SK-N-SH (cell line): ENCODE results near the gene SPTBN5. TPM values are rescaled to one million over a fixed set of nuclear protein-coding genes. Genes with fewer than 3 reads are reported as not detected.

ENCODE experiments used
- CTCF ChIA-PET: fragments of 300-600, 350-600 bp; formaldehyde crosslinking; extraction: SDS; loops from one replicate; lab custom pipeline; 2021; lab: Yijun Ruan, JAX
- POLR2A ChIA-PET: fragments of 350-600 bp; sonication (Branson Sonifier 250); formaldehyde crosslinking; extraction: SDS; loops from one replicate; lab custom pipeline; 2020; ENCODE audit warnings: antibody characterized with exemption, inconsistent platforms; lab: Yijun Ruan, JAX
- DNase-seq: peaks from one replicate; pipeline ENCODE4 v3.0.0; 2012
- H2AFZ ChIP-seq: fragments of 200-600 bp; sonication (generic); 2 replicates; pipeline ENCODE4 v1.8.1; 2016; ENCODE audit warnings: antibody characterized with exemption, mild to moderate bottlenecking, low read depth
- H3F3A ChIP-seq: fragments of 200-600 bp; sonication (generic); replicated peaks from 2 replicates; pipeline ENCODE3; 2016; ENCODE audit warnings: antibody characterized with exemption, mild to moderate bottlenecking; ENCODE audit not compliant: insufficient read depth
- H3K27ac ChIP-seq, 2 experiments: fragments of 200-500 bp in 1 of 2; fragments of 200-600 bp in 1 of 2; sonication (Bioruptor generic) in 1 of 2; sonication (generic), shearing (Covaris generic) in 1 of 2; 2 replicates each; pipeline versions ENCODE4 v1.5.1 to v1.6.1; 2014 to 2016; ENCODE audit warnings: low read depth in 2 of 2, inconsistent platforms in 1 of 2, low read length in 1 of 2, mild to moderate bottlenecking in 1 of 2, mixed read lengths in 1 of 2
- H3K27me3 ChIP-seq: fragments of 200-600 bp; sonication (generic), shearing (Covaris generic); 2 replicates; pipeline ENCODE4 v1.6.1; 2016; ENCODE audit warnings: mixed run types; ENCODE audit not compliant: insufficient read depth
- H3K36me3 ChIP-seq, 2 experiments: fragments of 200-500 bp in 1 of 2; fragments of 200-600 bp in 1 of 2; sonication (Bioruptor generic) in 1 of 2; sonication (generic) in 1 of 2; replicated peaks in 1 of 2; 2 replicates each; pipeline versions ENCODE3 to v1.5.1; 2014 to 2016; ENCODE audit warnings: low read length in 1 of 2, mild to moderate bottlenecking in 1 of 2; ENCODE audit not compliant: insufficient read depth in 2 of 2, control insufficient read depth in 1 of 2
- H3K4me1 ChIP-seq, 2 experiments: fragments of 200-500 bp in 1 of 2; fragments of 200-600 bp in 1 of 2; sonication (Bioruptor generic) in 1 of 2; sonication (generic), shearing (Covaris generic) in 1 of 2; 2 replicates each; pipeline versions ENCODE4 v1.5.1 to v1.6.1; 2014 to 2016; ENCODE audit warnings: low read depth in 1 of 2, low read length in 1 of 2, mixed run types in 1 of 2; ENCODE audit not compliant: insufficient read depth in 2 of 2, control insufficient read depth in 1 of 2
- H3K4me2 ChIP-seq: fragments of 200-600 bp; sonication (generic), shearing (Covaris generic); 2 replicates; pipeline ENCODE4 v1.6.1; 2017; ENCODE audit warnings: mixed run types
- H3K4me3 ChIP-seq, 2 experiments: fragments of 200-500 bp in 1 of 2; fragments of 200-600 bp in 1 of 2; sonication (Bioruptor generic) in 1 of 2; sonication (generic), shearing (Covaris generic) in 1 of 2; 2 replicates each; pipeline versions ENCODE4 v1.5.1 to v1.8.1; 2014 to 2016; ENCODE audit warnings: low read depth in 2 of 2, inconsistent platforms in 1 of 2, low read length in 1 of 2, mild to moderate bottlenecking in 1 of 2, mixed read lengths in 1 of 2, moderate library complexity in 1 of 2
- H3K79me2 ChIP-seq: fragments of 200-600 bp; sonication (generic); 2 replicates; pipeline ENCODE4 v1.8.1; 2017; ENCODE audit warnings: mild to moderate bottlenecking; ENCODE audit not compliant: insufficient read depth
- H3K9ac ChIP-seq: fragments of 200-600 bp; sonication (generic); 2 replicates; pipeline ENCODE4 v1.6.1; 2017; ENCODE audit warnings: mixed run types
- H3K9me2 ChIP-seq: fragments of 200-600 bp; sonication (generic); 2 replicates; pipeline ENCODE4 v1.6.1; 2017; ENCODE audit warnings: mixed run types
- H3K9me3 ChIP-seq: fragments of 200-600 bp; sonication (generic); 2 replicates; pipeline ENCODE4 v1.6.1; 2017; ENCODE audit warnings: mixed run types, mild to moderate bottlenecking, moderate library complexity
- H4K20me1 ChIP-seq: fragments of 200-600 bp; sonication (generic); 2 replicates; pipeline ENCODE4 v1.6.1; 2017; ENCODE audit warnings: mild to moderate bottlenecking, mixed run types; ENCODE audit not compliant: insufficient read depth
- CTCF ChIP-seq: fragments of 200-600 bp; sonication (generic); IDR thresholded peaks from 2 replicates; pipeline ENCODE4 v1.6.1; 2017; ENCODE audit warnings: antibody characterized with exemption, mild to moderate bottlenecking, moderate library complexity
- ELF1 ChIP-seq: IDR thresholded peaks from 2 replicates; pipeline ENCODE4 v1.4.0; 2012
- FOXJ3 ChIP-seq: sonication (generic); formaldehyde crosslinking; IDR thresholded peaks from 2 replicates; pipeline ENCODE4 v1.5.1; 2020; ENCODE audit warnings: mild to moderate bottlenecking, missing genetic modification reagents
- GATA2 ChIP-seq: sonication (generic); formaldehyde crosslinking; IDR thresholded peaks from 2 replicates; pipeline ENCODE4 v1.5.0; 2020; ENCODE audit warnings: mild to moderate bottlenecking, missing genetic modification reagents
- JUND ChIP-seq: IDR thresholded peaks from 2 replicates; pipeline ENCODE4 v1.4.0; 2012
- MXI1 ChIP-seq: IDR thresholded peaks from 2 replicates; pipeline ENCODE4 v1.6.1; 2012; ENCODE audit warnings: mild to moderate bottlenecking, low read depth, low read length, improper control_type of control experiment
- RAD21 ChIP-seq: IDR thresholded peaks from 2 replicates; pipeline ENCODE4 v1.6.1; 2012; ENCODE audit warnings: mild to moderate bottlenecking, low read length
- SIN3A ChIP-seq: IDR thresholded peaks from 2 replicates; pipeline ENCODE4 v1.6.1; 2012; ENCODE audit warnings: low read depth, mild to moderate bottlenecking, low read length, moderate library complexity, borderline replicate concordance
- YY1 ChIP-seq: IDR thresholded peaks from 2 replicates; pipeline ENCODE4 v1.4.0; 2012; ENCODE audit warnings: low read depth, mild to moderate bottlenecking
- WGBS: methylation state at CpG from one replicate; pipeline ENCODE4 v1.1.6; 2017; ENCODE audit warnings: low lambda C conversion rate; 5-methylcytosine and 5-hydroxymethylcytosine counted together
- polyA plus RNA-seq, 3 experiments: library from polyadenylated mRNA; depleted of rRNA; stranded (reverse); fragments of >200 nt; gene quantifications; 2 replicates each; pipeline ENCODE4 v1.2.3, GENCODE V29; 2012
- TF ChIP-seq, protein P1 (sequence below): IDR thresholded peaks from 2 replicates; pipeline ENCODE4 v1.4.0; 2012; ENCODE audit warnings: low read depth, borderline replicate concordance
- TF ChIP-seq, protein P2 (sequence below): IDR thresholded peaks from 2 replicates; pipeline ENCODE4 v1.6.1; 2012; ENCODE audit warnings: mild to moderate bottlenecking, low read depth, low read length, moderate library complexity
- TF ChIP-seq, protein P3 (sequence below): fragments of 150-350 bp; IDR thresholded peaks from 2 replicates; pipeline ENCODE4 v1.6.1; 2016; ENCODE audit warnings: mild to moderate bottlenecking, low read depth, low read length

The SPTBN5 gene
- polyA plus RNA-seq, 1 of the 3 experiments (the other 2 are of a cell fraction) = 0.23 TPM

- ChIA-PET POLR2A (no interaction called here), CTCF (interaction anchor here (1.1 to 6.1 kb wide), 4 partner anchors 11 to 64 kb away, joined by 3 to 52 read pairs (median 4); partner anchors contain the start of gene JMJD7)
- H3K27ac ChIP-seq = peak overlapping the region in 1 of 2 experiments; percentile 8; a peak in 1 of 4 replicates
- H2AFZ ChIP-seq = no peak overlapping the region
- no peaks in the 10 kb centered on the region for H3K9me2 ChIP-seq
- peak; percentile 22 for DNase-seq
- H3K36me3 ChIP-seq = no peaks in the 10 kb centered on the region
- H3F3A ChIP-seq = peaks cover 13% of the 10 kb centered on the region
- H3K79me2 ChIP-seq = no peaks in the 10 kb centered on the region
- 100% methylated on average over 1 of the region's 3 CpGs for WGBS
- TF ChIP-seq FOXJ3 (no peak), GATA2 (CRISPR knock-in tag) (no peak), CTCF (no peak), JUND (no peak), RAD21 (no peak), ELF1 (no peak), YY1 (no peak)
- TF ChIP-seq, protein P1, sequence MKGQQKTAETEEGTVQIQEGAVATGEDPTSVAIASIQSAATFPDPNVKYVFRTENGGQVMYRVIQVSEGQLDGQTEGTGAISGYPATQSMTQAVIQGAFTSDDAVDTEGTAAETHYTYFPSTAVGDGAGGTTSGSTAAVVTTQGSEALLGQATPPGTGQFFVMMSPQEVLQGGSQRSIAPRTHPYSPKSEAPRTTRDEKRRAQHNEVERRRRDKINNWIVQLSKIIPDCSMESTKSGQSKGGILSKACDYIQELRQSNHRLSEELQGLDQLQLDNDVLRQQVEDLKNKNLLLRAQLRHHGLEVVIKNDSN = no peak
- TF ChIP-seq, protein P2, sequence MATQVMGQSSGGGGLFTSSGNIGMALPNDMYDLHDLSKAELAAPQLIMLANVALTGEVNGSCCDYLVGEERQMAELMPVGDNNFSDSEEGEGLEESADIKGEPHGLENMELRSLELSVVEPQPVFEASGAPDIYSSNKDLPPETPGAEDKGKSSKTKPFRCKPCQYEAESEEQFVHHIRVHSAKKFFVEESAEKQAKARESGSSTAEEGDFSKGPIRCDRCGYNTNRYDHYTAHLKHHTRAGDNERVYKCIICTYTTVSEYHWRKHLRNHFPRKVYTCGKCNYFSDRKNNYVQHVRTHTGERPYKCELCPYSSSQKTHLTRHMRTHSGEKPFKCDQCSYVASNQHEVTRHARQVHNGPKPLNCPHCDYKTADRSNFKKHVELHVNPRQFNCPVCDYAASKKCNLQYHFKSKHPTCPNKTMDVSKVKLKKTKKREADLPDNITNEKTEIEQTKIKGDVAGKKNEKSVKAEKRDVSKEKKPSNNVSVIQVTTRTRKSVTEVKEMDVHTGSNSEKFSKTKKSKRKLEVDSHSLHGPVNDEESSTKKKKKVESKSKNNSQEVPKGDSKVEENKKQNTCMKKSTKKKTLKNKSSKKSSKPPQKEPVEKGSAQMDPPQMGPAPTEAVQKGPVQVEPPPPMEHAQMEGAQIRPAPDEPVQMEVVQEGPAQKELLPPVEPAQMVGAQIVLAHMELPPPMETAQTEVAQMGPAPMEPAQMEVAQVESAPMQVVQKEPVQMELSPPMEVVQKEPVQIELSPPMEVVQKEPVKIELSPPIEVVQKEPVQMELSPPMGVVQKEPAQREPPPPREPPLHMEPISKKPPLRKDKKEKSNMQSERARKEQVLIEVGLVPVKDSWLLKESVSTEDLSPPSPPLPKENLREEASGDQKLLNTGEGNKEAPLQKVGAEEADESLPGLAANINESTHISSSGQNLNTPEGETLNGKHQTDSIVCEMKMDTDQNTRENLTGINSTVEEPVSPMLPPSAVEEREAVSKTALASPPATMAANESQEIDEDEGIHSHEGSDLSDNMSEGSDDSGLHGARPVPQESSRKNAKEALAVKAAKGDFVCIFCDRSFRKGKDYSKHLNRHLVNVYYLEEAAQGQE = no peak
- TF ChIP-seq, all 33 proteins: peak for 0
- no peak overlapping the region for H3K4me2 ChIP-seq
- H3K9me3 ChIP-seq = no peaks in the 10 kb centered on the region
- H3K27me3 ChIP-seq = no peaks in the 10 kb centered on the region
- H4K20me1 ChIP-seq = no peaks in the 10 kb centered on the region
- no peak overlapping the region for H3K4me3 ChIP-seq
- peaks cover 12 to 42% of the 10 kb centered on the region in 2 experiments; a peak in 3 of 4 replicates for H3K4me1 ChIP-seq
- H3K9ac ChIP-seq = no peak overlapping the region
These were observed 1.9 kb downstream of the SPTBN5 start for GRCh38 chr15:41891946-41892345.

GRCh38 chr15:41891226-41891625 lies 2.6 kb downstream of the SPTBN5 start:
- peaks cover 12 to 42% of the 10 kb centered on the region in 2 experiments; a peak in 3 of 4 replicates for H3K4me1 ChIP-seq
- POLR2A ChIA-PET = no interaction called here
- TF ChIP-seq CTCF (no peak), GATA2 (CRISPR knock-in tag) (no peak), MXI1 (no peak), SIN3A (no peak)
- TF ChIP-seq, protein P3, sequence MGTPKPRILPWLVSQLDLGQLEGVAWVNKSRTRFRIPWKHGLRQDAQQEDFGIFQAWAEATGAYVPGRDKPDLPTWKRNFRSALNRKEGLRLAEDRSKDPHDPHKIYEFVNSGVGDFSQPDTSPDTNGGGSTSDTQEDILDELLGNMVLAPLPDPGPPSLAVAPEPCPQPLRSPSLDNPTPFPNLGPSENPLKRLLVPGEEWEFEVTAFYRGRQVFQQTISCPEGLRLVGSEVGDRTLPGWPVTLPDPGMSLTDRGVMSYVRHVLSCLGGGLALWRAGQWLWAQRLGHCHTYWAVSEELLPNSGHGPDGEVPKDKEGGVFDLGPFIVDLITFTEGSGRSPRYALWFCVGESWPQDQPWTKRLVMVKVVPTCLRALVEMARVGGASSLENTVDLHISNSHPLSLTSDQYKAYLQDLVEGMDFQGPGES = no peak
- TF ChIP-seq, all 33 proteins: peak for 0
- H3K4me2 ChIP-seq = no peak overlapping the region
- no peak for DNase-seq
- WGBS = 88% methylated on average over 6 of the region's 6 CpGs
- peaks cover 9% of the 10 kb centered on the region for H3F3A ChIP-seq
- CTCF ChIA-PET = interaction anchor here (1.5 to 6.1 kb wide), 3 partner anchors 12 to 16 kb away, joined by 3 to 52 read pairs (median 6); no protein-coding TSS in a partner anchor
- no peaks in the 10 kb centered on the region for H3K27me3 ChIP-seq
- no peak overlapping the region for H3K4me3 ChIP-seq
- H4K20me1 ChIP-seq = no peaks in the 10 kb centered on the region
- H3K79me2 ChIP-seq = no peaks in the 10 kb centered on the region
- no peaks in the 10 kb centered on the region for H3K36me3 ChIP-seq
- H2AFZ ChIP-seq = no peak overlapping the region
- H3K27ac ChIP-seq = no peak overlapping the region
- no peaks in the 10 kb centered on the region for H3K9me3 ChIP-seq
- no peaks in the 10 kb centered on the region for H3K9me2 ChIP-seq
- H3K9ac ChIP-seq = no peak overlapping the region
